ENCODE data around the gene GOT2. TPM values are rescaled to one million over a fixed set of nuclear protein-coding genes. Genes with fewer than 3 reads are reported as not detected.
"Not testable (repeated sequence)": the region's sequence is repeated elsewhere in the genome, so short reads cannot be mapped to it uniquely, and the experiment has no call there.

Gene GOT2
- total RNA-seq (2021; ENCODE audit: unreplicated experiment): 64.0 TPM
- 62.0 TPM for polyA plus RNA-seq (2012; ENCODE audit: insufficient read length)
- Bru-seq, nascent RNA: percentile 67 among the genes with signal in this experiment
- BruChase-seq, experiment 1, labeled RNA remaining after a 2-hour chase: percentile 65 among the genes with signal in this experiment
- BruChase-seq, experiment 2, labeled RNA remaining after a 6-hour chase: percentile 79 among the genes with signal in this experiment
- long read RNA-seq, transcript GOT2-201 (10 exons, 2,462 nt): major isoform, 109 of 126 reads
- long read RNA-seq, partial matches to known transcripts: 5 of 126 reads
- long read RNA-seq, other reads (novel, unspliced or antisense): 10 of 126 reads

- DNase-seq (ENCODE audit: low read depth, low spot score) (peak; percentile 51), ATAC-seq (peak; percentile 99)
- H3K4me1 ChIP-seq (ENCODE audit: control insufficient read depth, insufficient read depth, low read length): no peaks in the 10 kb centered on the region
- no peaks in the 10 kb centered on the region for H3K9me3 ChIP-seq (ENCODE audit: control insufficient read depth, insufficient read depth, low read depth, low read length)
- no TSS peak for BruUV-seq (replicated peaks)
- H3K27ac ChIP-seq (ENCODE audit: low read length): peak within 1 kb of the TSS; percentile 77
- in situ Hi-C loops (cut with HindIII; ENCODE audit: low pct_unique_long_range_greater_than_20kb, low sequenced_read_pairs) (no loop called here), intact Hi-C loops (cut with micrococcal nuclease; ENCODE audit: unreplicated experiment) (no loop called here)
- no peaks in the 10 kb centered on the region for H3K27me3 ChIP-seq (ENCODE audit: control insufficient read depth, insufficient read depth, low read length)
- peaks cover 5% of the 10 kb centered on the region; the same call in 1 of the 2 replicates for H3K36me3 ChIP-seq (ENCODE audit: control insufficient read depth, insufficient read depth, low read length)
- no peak for TF ChIP-seq REST (IDR thresholded peaks at IDR 0.05; ENCODE audit: insufficient read depth in 1 of 2, low read depth in 2 of 2, low read length in 1 of 2)
- TF ChIP-seq POLR2AphosphoS5 (IDR thresholded peaks at IDR 0.05; ENCODE audit: low read depth, low read length): peak; percentile 64
- TF ChIP-seq SIN3A (IDR thresholded peaks at IDR 0.05; ENCODE audit: borderline replicate concordance, insufficient read depth, low read depth, low read length): no peak
- TF ChIP-seq CTCF (IDR thresholded peaks at IDR 0.05): peak; percentile 92
- no peak for TF ChIP-seq TCF7L2 (IDR thresholded peaks at IDR 0.05; ENCODE audit: low read depth, low read length)
- POLR2A ChIA-PET: no interaction called here
- CTCF ChIA-PET: no interaction called here
- H3K4me3 ChIP-seq (ENCODE audit: low read depth in 2 of 2, low read length in 2 of 2): peak within 1 kb of the TSS; percentile 64 to 75
Measured at GRCh38 chr16:58733671-58734458, at the start of gene GOT2. Gene GOT2 (minus strand): TSS chr16:58734316. CDS start chr16:58734228, 88 bp downstream.

- H3K27ac ChIP-seq (ENCODE audit: low read length); in situ Hi-C loops (cut with HindIII; ENCODE audit: low pct_unique_long_range_greater_than_20kb, low sequenced_read_pairs); ATAC-seq; H3K9me3 ChIP-seq (ENCODE audit: control insufficient read depth, insufficient read depth, low read depth, low read length); H3K4me3 ChIP-seq (ENCODE audit: low read depth in 2 of 2, low read length in 2 of 2); intact Hi-C loops (cut with micrococcal nuclease; ENCODE audit: unreplicated experiment); BruUV-seq (replicated peaks); POLR2A ChIA-PET; DNase-seq (ENCODE audit: low read depth, low spot score); CTCF ChIA-PET; H3K4me1 ChIP-seq (ENCODE audit: control insufficient read depth, insufficient read depth, low read length); H3K36me3 ChIP-seq (ENCODE audit: control insufficient read depth, insufficient read depth, low read length); H3K27me3 ChIP-seq (ENCODE audit: control insufficient read depth, insufficient read depth, low read length): not testable (repeated sequence)
Measured at GRCh38 chr16:58779291-58779690, 45.2 kb upstream of the GOT2 start.

- CTCF ChIA-PET: no interaction called here
- Histone ChIP-seq H3K4me3 (ENCODE audit: low read depth in 2 of 2, low read length in 2 of 2) (no peak overlapping the region), H3K9me3 (ENCODE audit: control insufficient read depth, insufficient read depth, low read depth, low read length) (no peaks in the 10 kb centered on the region), H3K36me3 (ENCODE audit: control insufficient read depth, insufficient read depth, low read length) (no peaks in the 10 kb centered on the region), H3K27me3 (ENCODE audit: control insufficient read depth, insufficient read depth, low read length) (no peaks in the 10 kb centered on the region), H3K27ac (ENCODE audit: low read length) (no peak overlapping the region), H3K4me1 (ENCODE audit: control insufficient read depth, insufficient read depth, low read length) (no peaks in the 10 kb centered on the region)
- intact Hi-C loops (cut with micrococcal nuclease; ENCODE audit: unreplicated experiment) (no loop called here), in situ Hi-C loops (cut with HindIII; ENCODE audit: low pct_unique_long_range_greater_than_20kb, low sequenced_read_pairs) (no loop called here)
- BruUV-seq (replicated peaks): no TSS peak
- no peak for TF ChIP-seq TCF7L2 (IDR thresholded peaks at IDR 0.05; ENCODE audit: low read depth, low read length)
- TF ChIP-seq SIN3A (IDR thresholded peaks at IDR 0.05; ENCODE audit: borderline replicate concordance, insufficient read depth, low read depth, low read length): no peak
- TF ChIP-seq REST (IDR thresholded peaks at IDR 0.05; ENCODE audit: insufficient read depth in 1 of 2, low read depth in 2 of 2, low read length in 1 of 2): no peak
- TF ChIP-seq POLR2AphosphoS5 (IDR thresholded peaks at IDR 0.05; ENCODE audit: low read depth, low read length): no peak
- TF ChIP-seq CTCF (IDR thresholded peaks at IDR 0.05): no peak
- DNase-seq (ENCODE audit: low read depth, low spot score): no peak
- ATAC-seq: no peak
- POLR2A ChIA-PET: no interaction called here
Measured at GRCh38 chr16:58773870-58774269, 39.8 kb upstream of the GOT2 start.

Data from Panc1 (cell line).